Neural cell (in vitro differentiated cells): ENCODE data around the gene SLCO1B3.

ENCODE experiments used
- EP300 ChIP-seq: fragments of 450-650 bp; conservative IDR thresholded peaks from 2 replicates; pipeline ENCODE4 v1.6.1; 2014; ENCODE audit warnings: antibody characterized with exemption, mild to moderate bottlenecking, moderate library complexity; ENCODE audit not compliant: poor library complexity, severe bottlenecking
- POLR2AphosphoS5 ChIP-seq: IDR thresholded peaks from 2 replicates; pipeline ENCODE4 v1.6.1; 2012
- TF ChIP-seq, protein P1 (sequence below): fragments of 450-650 bp; IDR thresholded peaks from 2 replicates; pipeline ENCODE4 v1.5.1; 2014; ENCODE audit warnings: antibody characterized with exemption, mild to moderate bottlenecking, moderate library complexity; ENCODE audit not compliant: poor library complexity, severe bottlenecking

DNA sequence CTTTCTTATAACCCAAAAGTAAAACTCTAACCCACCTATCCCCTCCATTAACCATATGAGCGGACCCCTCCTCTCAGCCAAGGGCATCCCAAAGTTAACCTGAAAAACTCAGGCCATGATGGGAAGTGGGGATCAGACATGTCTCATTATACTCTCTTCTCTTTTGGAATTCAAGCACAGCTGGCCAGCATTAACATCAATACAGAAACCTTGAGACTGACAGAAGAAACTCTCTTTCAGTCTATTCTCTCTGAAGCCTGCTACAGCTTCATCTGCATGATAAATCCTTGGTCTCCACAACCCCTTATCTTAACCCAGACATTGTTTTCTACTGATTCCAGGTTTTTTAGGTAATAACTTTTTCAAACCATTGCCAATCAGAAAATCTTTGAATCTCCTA, 17.5 kb upstream of the SLCO1B3 start:
- TF ChIP-seq, protein P1, sequence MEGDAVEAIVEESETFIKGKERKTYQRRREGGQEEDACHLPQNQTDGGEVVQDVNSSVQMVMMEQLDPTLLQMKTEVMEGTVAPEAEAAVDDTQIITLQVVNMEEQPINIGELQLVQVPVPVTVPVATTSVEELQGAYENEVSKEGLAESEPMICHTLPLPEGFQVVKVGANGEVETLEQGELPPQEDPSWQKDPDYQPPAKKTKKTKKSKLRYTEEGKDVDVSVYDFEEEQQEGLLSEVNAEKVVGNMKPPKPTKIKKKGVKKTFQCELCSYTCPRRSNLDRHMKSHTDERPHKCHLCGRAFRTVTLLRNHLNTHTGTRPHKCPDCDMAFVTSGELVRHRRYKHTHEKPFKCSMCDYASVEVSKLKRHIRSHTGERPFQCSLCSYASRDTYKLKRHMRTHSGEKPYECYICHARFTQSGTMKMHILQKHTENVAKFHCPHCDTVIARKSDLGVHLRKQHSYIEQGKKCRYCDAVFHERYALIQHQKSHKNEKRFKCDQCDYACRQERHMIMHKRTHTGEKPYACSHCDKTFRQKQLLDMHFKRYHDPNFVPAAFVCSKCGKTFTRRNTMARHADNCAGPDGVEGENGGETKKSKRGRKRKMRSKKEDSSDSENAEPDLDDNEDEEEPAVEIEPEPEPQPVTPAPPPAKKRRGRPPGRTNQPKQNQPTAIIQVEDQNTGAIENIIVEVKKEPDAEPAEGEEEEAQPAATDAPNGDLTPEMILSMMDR, result no peak
- TF ChIP-seq EP300 (no peak), POLR2AphosphoS5 (no peak)
